Tibial nerve (tissue), 4 donors: ENCODE data around the gene FYB1. TPM values are rescaled to one million over a fixed set of nuclear protein-coding genes. Genes with fewer than 3 reads are reported as not detected.

Experiments used
- DNase-seq, 2 donors: peaks; one replicate each; pipeline ENCODE4 v3.0.0-alpha.2; 2019; ENCODE audit warnings: low spot score in 2 of 2
- H3K27ac ChIP-seq, 4 donors: fragments of 200-600 bp; sonication (generic) in 3 of 4; one replicate each; pipeline ENCODE4 v1.5.1; 2017 to 2019; ENCODE audit warnings: mild to moderate bottlenecking in 1 of 4
- H3K27me3 ChIP-seq, 2 donors: fragments of 200-600 bp; sonication (generic) in 1 of 2; one replicate each; pipeline versions ENCODE4 v1.5.1 to v1.6.0; 2017 to 2019
- H3K36me3 ChIP-seq, 3 donors: fragments of 200-600 bp; sonication (generic); one replicate each; pipeline ENCODE4 v1.5.1; 2018 to 2019
- H3K4me1 ChIP-seq, 4 donors: fragments of 200-600 bp; sonication (generic) in 3 of 4; one replicate each; pipeline ENCODE4 v1.5.1; 2017 to 2019
- H3K4me3 ChIP-seq, 4 donors: fragments of 200-600 bp; sonication (generic) in 3 of 4; one replicate each; pipeline ENCODE4 v1.5.1; 2017 to 2019; ENCODE audit warnings: mild to moderate bottlenecking in 1 of 4, moderate library complexity in 1 of 4
- H3K9me3 ChIP-seq, 4 donors: fragments of 200-600 bp; sonication (generic) in 3 of 4; one replicate each; pipeline ENCODE4 v1.5.1; 2017 to 2019
- EP300 ChIP-seq, 2 donors: sonication (generic); formaldehyde crosslinking; IDR thresholded peaks; one replicate each; pipeline ENCODE4 v1.6.1; 2017; ENCODE audit warnings: antibody characterized with exemption in 2 of 2, mild to moderate bottlenecking in 1 of 2
- POLR2A ChIP-seq, 2 donors: fragments of 450-650 bp; IDR thresholded peaks; one replicate each; pipeline ENCODE4 v1.6.1; 2017; ENCODE audit warnings: antibody characterized with exemption in 2 of 2, mild to moderate bottlenecking in 2 of 2, moderate library complexity in 2 of 2
- WGBS, 2 donors: methylation state at CpG; one replicate each; pipeline ENCODE4 v1.1.5; 2018; 5-methylcytosine and 5-hydroxymethylcytosine counted together
- total RNA-seq, 4 donors: library from RNA; depleted of rRNA; stranded (reverse); fragments of >200 nt; gene quantifications; one replicate each; pipeline ENCODE4 v1.1.0, GENCODE V29; 2016
- TF ChIP-seq, protein P1 (sequence below), 5 experiments: fragments of 200-600 bp in 3 of 5; fragments of 450-650 bp in 2 of 5; sonication (generic) in 3 of 5; IDR thresholded peaks; one replicate each; pipeline ENCODE4 v1.5.1; 2016 to 2019; ENCODE audit warnings: antibody characterized with exemption in 5 of 5, mild to moderate bottlenecking in 3 of 5, moderate library complexity in 2 of 5

The FYB1 gene
- total RNA-seq, 4 donors from 2014 or later: 6.7 to 25.1 (median 16.3) TPM

DNA sequence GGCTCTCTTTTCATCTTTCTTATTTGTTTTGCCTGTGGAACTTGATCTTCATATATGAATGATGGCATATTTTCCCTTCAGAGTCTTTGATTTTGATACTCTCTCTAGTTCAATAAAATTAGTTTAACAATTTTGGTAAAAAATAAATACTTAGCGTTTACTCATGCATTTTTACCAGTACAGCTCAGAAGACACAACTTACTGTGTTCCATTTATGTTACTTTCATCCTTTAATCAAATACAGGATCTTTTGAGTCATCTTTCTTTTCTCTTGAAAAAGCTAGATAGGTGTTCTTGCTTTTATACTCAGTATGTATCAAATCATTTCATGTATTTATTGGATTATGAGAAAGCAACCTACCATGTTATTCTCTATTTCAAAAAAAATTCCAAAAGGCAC lies 98.0 kb downstream of the FYB1 start:
- no peaks in the 10 kb centered on the region for H3K27me3 ChIP-seq
- 88 to 91% methylated on average over 1 of the region's 1 CpG for WGBS, 2 donors
- no peak for TF ChIP-seq EP300 (IDR thresholded peaks at IDR 0.05)
- TF ChIP-seq, protein P1, sequence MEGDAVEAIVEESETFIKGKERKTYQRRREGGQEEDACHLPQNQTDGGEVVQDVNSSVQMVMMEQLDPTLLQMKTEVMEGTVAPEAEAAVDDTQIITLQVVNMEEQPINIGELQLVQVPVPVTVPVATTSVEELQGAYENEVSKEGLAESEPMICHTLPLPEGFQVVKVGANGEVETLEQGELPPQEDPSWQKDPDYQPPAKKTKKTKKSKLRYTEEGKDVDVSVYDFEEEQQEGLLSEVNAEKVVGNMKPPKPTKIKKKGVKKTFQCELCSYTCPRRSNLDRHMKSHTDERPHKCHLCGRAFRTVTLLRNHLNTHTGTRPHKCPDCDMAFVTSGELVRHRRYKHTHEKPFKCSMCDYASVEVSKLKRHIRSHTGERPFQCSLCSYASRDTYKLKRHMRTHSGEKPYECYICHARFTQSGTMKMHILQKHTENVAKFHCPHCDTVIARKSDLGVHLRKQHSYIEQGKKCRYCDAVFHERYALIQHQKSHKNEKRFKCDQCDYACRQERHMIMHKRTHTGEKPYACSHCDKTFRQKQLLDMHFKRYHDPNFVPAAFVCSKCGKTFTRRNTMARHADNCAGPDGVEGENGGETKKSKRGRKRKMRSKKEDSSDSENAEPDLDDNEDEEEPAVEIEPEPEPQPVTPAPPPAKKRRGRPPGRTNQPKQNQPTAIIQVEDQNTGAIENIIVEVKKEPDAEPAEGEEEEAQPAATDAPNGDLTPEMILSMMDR (IDR thresholded peaks at IDR 0.05): no peak
- no peak for TF ChIP-seq POLR2A (IDR thresholded peaks at IDR 0.05)
- no peak overlapping the region for H3K4me3 ChIP-seq
- no peak for DNase-seq
- H3K27ac ChIP-seq: no peak overlapping the region
- no peaks in the 10 kb centered on the region for H3K4me1 ChIP-seq
- no peaks in the 10 kb centered on the region for H3K9me3 ChIP-seq
- H3K36me3 ChIP-seq: no peaks in the 10 kb centered on the region

DNA sequence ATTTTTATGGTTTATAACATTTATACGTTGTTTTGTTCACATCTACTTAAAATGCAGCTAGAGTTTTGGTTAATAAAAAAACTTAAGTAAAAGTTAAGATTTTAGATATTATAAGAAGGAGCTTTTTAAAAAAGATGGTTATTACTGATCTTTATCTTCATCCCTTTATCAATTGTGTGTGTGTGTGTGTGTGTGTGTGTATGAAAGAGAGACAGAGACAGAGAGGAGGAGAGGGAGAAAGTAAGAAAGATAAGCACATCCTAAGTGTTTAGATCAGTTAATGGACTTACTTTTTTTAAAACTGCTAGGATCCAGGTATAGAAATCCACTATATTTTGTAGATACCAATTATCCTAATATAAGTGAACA lies 99.3 kb downstream of the FYB1 start:
- no peak for TF ChIP-seq POLR2A (IDR thresholded peaks at IDR 0.05)
- TF ChIP-seq, protein P1 (IDR thresholded peaks at IDR 0.05): no peak
- no peak for TF ChIP-seq EP300 (IDR thresholded peaks at IDR 0.05)
- DNase-seq: no peak
- no peak overlapping the region for H3K27ac ChIP-seq
- H3K27me3 ChIP-seq: no peaks in the 10 kb centered on the region
- no peaks in the 10 kb centered on the region for H3K4me1 ChIP-seq
- H3K9me3 ChIP-seq: no peaks in the 10 kb centered on the region
- no peaks in the 10 kb centered on the region for H3K36me3 ChIP-seq
- H3K4me3 ChIP-seq: no peak overlapping the region
- WGBS, 2 donors: 78 to 79% methylated on average over 1 of the region's 1 CpG

GRCh38 chr5:39119404-39120051 lies 99.8 kb downstream of the FYB1 start:
- Histone ChIP-seq H3K36me3 (no peaks in the 10 kb centered on the region), H3K27me3 (no peaks in the 10 kb centered on the region), H3K9me3 (no peaks in the 10 kb centered on the region), H3K4me3 (no peak overlapping the region), H3K27ac (no peak overlapping the region), H3K4me1 (no peaks in the 10 kb centered on the region)
- no peak for DNase-seq
- TF ChIP-seq EP300 (IDR thresholded peaks at IDR 0.05) (no peak), POLR2A (IDR thresholded peaks at IDR 0.05) (no peak)
- TF ChIP-seq, protein P1 (IDR thresholded peaks at IDR 0.05): no peak
- 48 to 65% methylated on average over 3 of the region's 3 CpGs for WGBS, 2 donors

DNA sequence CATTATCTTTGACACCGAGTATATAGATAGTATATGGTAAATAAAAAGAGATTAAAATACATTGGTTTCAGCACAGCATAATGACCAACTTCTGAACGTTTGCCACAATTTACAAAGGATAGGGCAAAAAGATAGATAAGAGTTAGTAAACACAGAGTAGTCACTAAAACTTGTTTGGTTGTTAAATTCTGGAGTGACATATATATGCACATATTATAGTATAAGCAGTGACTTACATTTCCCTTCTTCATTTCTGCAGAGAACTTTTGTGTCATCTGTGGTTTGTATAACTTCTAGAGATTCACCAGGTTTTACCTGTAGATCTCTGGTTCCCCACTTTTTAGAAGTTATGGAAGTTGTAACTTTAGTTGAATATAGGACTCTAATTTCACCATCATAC lies 100.7 kb downstream of the FYB1 start:
- H3K4me3 ChIP-seq: no peak overlapping the region
- 85 to 87% methylated on average over 2 of the region's 2 CpGs for WGBS, 2 donors
- DNase-seq: no peak
- TF ChIP-seq POLR2A (IDR thresholded peaks at IDR 0.05) (no peak), EP300 (IDR thresholded peaks at IDR 0.05) (no peak)
- TF ChIP-seq, protein P1 (IDR thresholded peaks at IDR 0.05): no peak
- H3K27me3 ChIP-seq: no peaks in the 10 kb centered on the region
- H3K27ac ChIP-seq: no peak overlapping the region
- no peaks in the 10 kb centered on the region for H3K4me1 ChIP-seq
- no peaks in the 10 kb centered on the region for H3K9me3 ChIP-seq
- H3K36me3 ChIP-seq: no peaks in the 10 kb centered on the region

DNA sequence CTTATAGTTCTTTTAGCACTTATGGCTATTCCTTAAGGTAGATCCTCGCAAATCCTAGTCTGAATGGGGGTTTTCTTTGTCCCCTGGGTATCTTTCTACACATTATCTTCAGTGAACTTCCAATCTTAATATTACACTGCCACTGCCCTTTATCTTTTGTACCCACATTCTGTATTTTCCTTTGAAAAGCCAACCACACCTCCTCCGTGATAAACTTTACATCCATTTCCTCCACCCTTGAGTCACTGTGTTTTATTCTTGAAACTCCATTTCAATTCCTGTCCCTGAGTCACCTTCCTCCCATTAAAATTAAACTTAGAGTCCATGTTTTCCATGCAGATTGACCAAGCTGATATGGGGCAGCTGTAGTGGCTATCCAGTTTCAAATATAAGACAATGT lies 102.0 kb downstream of the FYB1 start:
- DNase-seq: no peak
- Histone ChIP-seq H3K4me3 (no peak overlapping the region), H3K9me3 (no peaks in the 10 kb centered on the region), H3K27me3 (no peaks in the 10 kb centered on the region), H3K36me3 (no peaks in the 10 kb centered on the region), H3K4me1 (no peaks in the 10 kb centered on the region), H3K27ac (no peak overlapping the region)
- TF ChIP-seq EP300 (IDR thresholded peaks at IDR 0.05): no peak
- TF ChIP-seq POLR2A (IDR thresholded peaks at IDR 0.05): no peak
- TF ChIP-seq, protein P1 (IDR thresholded peaks at IDR 0.05): no peak
- 88 to 92% methylated on average over 2 of the region's 2 CpGs for WGBS, 2 donors
